Measurements from ENCODE around the gene CAPN6. TPM values are rescaled to one million over a fixed set of nuclear protein-coding genes. Genes with fewer than 3 reads are reported as not detected.

CAPN6 gene
- total RNA-seq, 1 donor from 2014 or later: 0.82 TPM

DNA sequence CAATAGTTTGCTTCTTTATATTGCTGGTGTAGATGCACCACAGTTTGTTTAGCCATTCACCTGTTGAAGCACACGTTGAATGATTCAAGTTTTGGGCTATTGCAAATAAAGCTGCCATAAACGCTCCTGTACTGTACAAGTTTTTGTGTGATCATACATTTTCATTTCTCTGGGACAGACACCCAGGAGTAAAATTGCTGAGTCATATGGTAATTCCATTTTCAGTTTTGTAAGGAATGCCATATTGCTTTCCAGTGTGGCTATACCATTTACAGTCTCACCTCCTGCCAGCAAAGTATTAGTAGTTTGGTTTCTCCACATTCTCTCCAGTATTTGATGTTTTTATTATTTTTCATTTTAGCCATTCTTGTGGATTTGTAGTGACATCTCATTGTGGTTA lies 32.0 kb upstream of the CAPN6 start:
- Mint-ChIP-seq H3K4me1 (peaks cover 10% of the 10 kb centered on the region), H3K4me3 (no peak overlapping the region), H3K27me3 (ENCODE audit: low read depth) (no peaks in the 10 kb centered on the region), H3K9me3 (peaks cover 2% of the 10 kb centered on the region), H3K36me3 (ENCODE audit: low read depth) (peaks cover 5% of the 10 kb centered on the region), H3K27ac (ENCODE audit: unreplicated experiment) (no peak overlapping the region)
- DNase-seq (ENCODE audit: low read depth, low spot score): no peak
- TF ChIP-seq, protein P1, sequence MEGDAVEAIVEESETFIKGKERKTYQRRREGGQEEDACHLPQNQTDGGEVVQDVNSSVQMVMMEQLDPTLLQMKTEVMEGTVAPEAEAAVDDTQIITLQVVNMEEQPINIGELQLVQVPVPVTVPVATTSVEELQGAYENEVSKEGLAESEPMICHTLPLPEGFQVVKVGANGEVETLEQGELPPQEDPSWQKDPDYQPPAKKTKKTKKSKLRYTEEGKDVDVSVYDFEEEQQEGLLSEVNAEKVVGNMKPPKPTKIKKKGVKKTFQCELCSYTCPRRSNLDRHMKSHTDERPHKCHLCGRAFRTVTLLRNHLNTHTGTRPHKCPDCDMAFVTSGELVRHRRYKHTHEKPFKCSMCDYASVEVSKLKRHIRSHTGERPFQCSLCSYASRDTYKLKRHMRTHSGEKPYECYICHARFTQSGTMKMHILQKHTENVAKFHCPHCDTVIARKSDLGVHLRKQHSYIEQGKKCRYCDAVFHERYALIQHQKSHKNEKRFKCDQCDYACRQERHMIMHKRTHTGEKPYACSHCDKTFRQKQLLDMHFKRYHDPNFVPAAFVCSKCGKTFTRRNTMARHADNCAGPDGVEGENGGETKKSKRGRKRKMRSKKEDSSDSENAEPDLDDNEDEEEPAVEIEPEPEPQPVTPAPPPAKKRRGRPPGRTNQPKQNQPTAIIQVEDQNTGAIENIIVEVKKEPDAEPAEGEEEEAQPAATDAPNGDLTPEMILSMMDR (conservative IDR thresholded peaks at IDR 0.05): no peak

GRCh38 chrX:111288841-111289240 lies 18.6 kb upstream of the CAPN6 start:
- Mint-ChIP-seq H3K4me3 (no peak overlapping the region), H3K27me3 (ENCODE audit: low read depth) (no peaks in the 10 kb centered on the region), H3K27ac (ENCODE audit: unreplicated experiment) (no peak overlapping the region), H3K9me3 (peaks cover 3% of the 10 kb centered on the region), H3K36me3 (ENCODE audit: low read depth) (no peaks in the 10 kb centered on the region), H3K4me1 (no peaks in the 10 kb centered on the region)
- DNase-seq (ENCODE audit: low read depth, low spot score): no peak
- TF ChIP-seq, protein P1 (conservative IDR thresholded peaks at IDR 0.05): no peak

DNA sequence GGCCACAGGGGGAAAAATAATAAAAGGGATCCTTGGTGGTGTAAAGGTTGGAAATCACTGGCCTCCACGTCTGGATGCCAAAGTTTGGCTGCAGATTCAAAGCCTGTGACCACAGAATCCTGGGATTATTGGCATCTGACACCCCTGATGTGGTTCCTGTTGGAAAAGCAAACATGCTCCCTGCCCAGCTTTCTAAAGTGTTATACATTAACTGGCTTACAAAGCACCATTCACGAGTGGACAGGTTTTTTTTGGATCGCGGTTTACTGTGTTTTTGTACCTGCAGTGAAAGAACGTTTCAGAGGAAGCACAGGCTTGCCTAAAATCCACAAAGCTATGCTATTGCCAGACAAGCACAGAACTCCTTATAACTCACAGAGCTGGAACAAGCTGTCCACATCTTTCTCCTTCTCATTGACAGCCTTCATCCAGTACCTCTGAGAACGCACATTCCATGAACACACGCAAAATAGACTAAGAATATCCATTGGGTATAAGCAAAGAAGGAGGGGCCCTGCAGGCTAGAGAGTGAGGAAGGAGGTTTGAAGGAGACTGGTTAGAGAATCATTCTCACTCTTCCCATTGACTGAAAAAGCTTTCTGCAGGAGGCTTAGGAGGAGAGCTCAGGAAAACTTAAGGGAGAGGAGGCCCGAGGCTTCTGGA lies 14.5 kb upstream of the CAPN6 start:
- TF ChIP-seq, protein P1 (conservative IDR thresholded peaks at IDR 0.05): no peak
- Mint-ChIP-seq H3K27me3 (ENCODE audit: low read depth) (no peaks in the 10 kb centered on the region), H3K4me1 (no peaks in the 10 kb centered on the region)

GRCh38 chrX:111283446-111283845 lies 13.2 kb upstream of the CAPN6 start:
- H3K9me3 Mint-ChIP-seq: peaks cover 3% of the 10 kb centered on the region
- no peaks in the 10 kb centered on the region for H3K27me3 Mint-ChIP-seq (ENCODE audit: low read depth)
- H3K27ac Mint-ChIP-seq (ENCODE audit: unreplicated experiment): no peak overlapping the region
- no peak for DNase-seq (ENCODE audit: low read depth, low spot score)
- no peak overlapping the region for H3K4me3 Mint-ChIP-seq
- TF ChIP-seq, protein P1 (conservative IDR thresholded peaks at IDR 0.05): no peak
- H3K36me3 Mint-ChIP-seq (ENCODE audit: low read depth): no peaks in the 10 kb centered on the region
- no peaks in the 10 kb centered on the region for H3K4me1 Mint-ChIP-seq

More for the DNA sequence above, 14.5 kb upstream of the CAPN6 start:
- H3K4me3 Mint-ChIP-seq: no peak overlapping the region
- no peak for DNase-seq (ENCODE audit: low read depth, low spot score)
- H3K36me3 Mint-ChIP-seq (ENCODE audit: low read depth): no peaks in the 10 kb centered on the region
- H3K27ac Mint-ChIP-seq (ENCODE audit: unreplicated experiment): no peak overlapping the region
- H3K9me3 Mint-ChIP-seq: peaks cover 3% of the 10 kb centered on the region

GRCh38 chrX:111282991-111283390 lies 12.7 kb upstream of the CAPN6 start:
- Mint-ChIP-seq H3K9me3 (peaks cover 3% of the 10 kb centered on the region), H3K27me3 (ENCODE audit: low read depth) (no peaks in the 10 kb centered on the region)

More at GRCh38 chrX:111282991-111283390, 12.7 kb upstream of the CAPN6 start:
- H3K36me3 Mint-ChIP-seq (ENCODE audit: low read depth): no peaks in the 10 kb centered on the region
- no peak for DNase-seq (ENCODE audit: low read depth, low spot score)
- H3K4me3 Mint-ChIP-seq: no peak overlapping the region
- no peak overlapping the region for H3K27ac Mint-ChIP-seq (ENCODE audit: unreplicated experiment)
- H3K4me1 Mint-ChIP-seq: no peaks in the 10 kb centered on the region
- TF ChIP-seq, protein P1 (conservative IDR thresholded peaks at IDR 0.05): no peak
